Prostate gland (tissue), 2 donors: ENCODE data around the gene GMDS.

Source experiments
- CTCF ChIP-seq, 4 experiments: fragments of 200-600 bp in 2 of 4; fragments of 450-650 bp in 2 of 4; sonication (generic) in 2 of 4; IDR thresholded peaks; 1 replicate in 3 of 4; 2 replicates in 1 of 4; pipeline ENCODE4 v1.5.1; 2016 to 2019; ENCODE audit warnings: antibody characterized with exemption in 4 of 4, mild to moderate bottlenecking in 2 of 4, moderate library complexity in 2 of 4
- POLR2A ChIP-seq: fragments of 450-650 bp; IDR thresholded peaks from one replicate; pipeline ENCODE4 v1.6.1; 2016; ENCODE audit warnings: antibody characterized with exemption, mild to moderate bottlenecking

GRCh38 chr6:2188397-2188796 lies 57.0 kb downstream of the GMDS start:
- TF ChIP-seq CTCF (IDR thresholded peaks at IDR 0.05) (no peak), POLR2A (no peak)
